A673 (cell line): ENCODE data around the gene DIP2C. TPM values are rescaled to one million over a fixed set of nuclear protein-coding genes. Genes with fewer than 3 reads are reported as not detected.

Experiments
- BruUV-seq: library from RNA; stranded (reverse); fragments of 400-500 nt; replicated peaks from 2 replicates; lab custom pipeline; 2021; lab: Mats Ljungman, UMichigan
- CTCF ChIA-PET: fragments of 300-600 bp; sonication (Branson Sonifier 250); formaldehyde crosslinking; loops from one replicate; lab custom pipeline; 2022; ENCODE audit warnings: antibody characterized with exemption; lab: Charles Lee
- POLR2A ChIA-PET: fragments of 300-600 bp; sonication (Branson Sonifier 250); formaldehyde crosslinking; loops from one replicate; lab custom pipeline; 2022; ENCODE audit warnings: antibody characterized with exemption; ENCODE audit not compliant: low non-redundant PET; lab: Charles Lee
- DNase-seq: peaks from one replicate; pipeline ENCODE4 v3.0.0-alpha.2; 2015; ENCODE audit warnings: low spot score
- H3K27ac ChIP-seq: fragments of 200-600 bp; sonication (generic); 2 replicates; pipeline ENCODE4 v1.5.1; 2016; ENCODE audit warnings: mixed run types, low read depth, mild to moderate bottlenecking, mixed read lengths, antibody characterized with exemption, low read length; ENCODE audit not compliant: poor library complexity, severe bottlenecking
- H3K27me3 ChIP-seq: fragments of 200-600 bp; sonication (generic); replicated peaks from 2 replicates; pipeline ENCODE4 v1.6.1; 2017; ENCODE audit warnings: mixed run types, low read depth, mild to moderate bottlenecking, mixed read lengths, antibody characterized with exemption, low read length; ENCODE audit not compliant: insufficient read depth, poor library complexity
- H3K36me3 ChIP-seq: fragments of 200-600 bp; sonication (generic); 2 replicates; pipeline ENCODE4 v1.6.1; 2016; ENCODE audit warnings: mixed run types, mild to moderate bottlenecking, mixed read lengths, antibody characterized with exemption, low read length; ENCODE audit not compliant: insufficient read depth, poor library complexity, severe bottlenecking
- H3K4me1 ChIP-seq: fragments of 200-600 bp; sonication (generic); 2 replicates; pipeline ENCODE4 v1.6.1; 2017; ENCODE audit warnings: mixed run types, mild to moderate bottlenecking, mixed read lengths, antibody characterized with exemption, low read length; ENCODE audit not compliant: insufficient read depth, poor library complexity, severe bottlenecking
- H3K4me3 ChIP-seq: fragments of 200-600 bp; sonication (generic); 2 replicates; pipeline ENCODE4 v1.5.1; 2016; ENCODE audit warnings: low read depth, mixed run types, mild to moderate bottlenecking, mixed read lengths, low read length; ENCODE audit not compliant: poor library complexity, severe bottlenecking
- H3K9me3 ChIP-seq: fragments of 200-600 bp; sonication (generic); 2 replicates; pipeline ENCODE4 v1.6.1; 2016; ENCODE audit warnings: mixed run types, low read depth, mild to moderate bottlenecking, mixed read lengths, antibody characterized with exemption, low read length; ENCODE audit not compliant: poor library complexity, severe bottlenecking
- EZH2 ChIP-seq: fragments of 200-600 bp; sonication (generic); IDR thresholded peaks from 2 replicates; pipeline ENCODE4 v1.6.1; 2017; ENCODE audit warnings: borderline replicate concordance, low read depth, mild to moderate bottlenecking, mixed read lengths, antibody characterized with exemption, low read length; ENCODE audit not compliant: poor library complexity, severe bottlenecking
- intact Hi-C: fragments of 100-400 bp; cut with micrococcal nuclease; formaldehyde crosslinking; loops from one replicate; pipeline ENCODE4 v1.10.0; 2022; ENCODE audit not compliant: unreplicated experiment
- total RNA-seq: library from RNA; stranded (reverse); gene quantifications from 2 replicates; pipeline ENCODE4 v1.2.3, GENCODE V29; 2021
- TF ChIP-seq, protein P1 (sequence below): fragments of 300-800, 200-600 bp; sonication (generic); conservative IDR thresholded peaks from 2 replicates; pipeline ENCODE4 v1.5.1; 2017; ENCODE audit warnings: low read depth, mild to moderate bottlenecking, antibody characterized with exemption, low read length, moderate library complexity, mixed read lengths

The DIP2C gene
- total RNA-seq, 1 experiment from 2014 or later = 13.2 TPM

DNA sequence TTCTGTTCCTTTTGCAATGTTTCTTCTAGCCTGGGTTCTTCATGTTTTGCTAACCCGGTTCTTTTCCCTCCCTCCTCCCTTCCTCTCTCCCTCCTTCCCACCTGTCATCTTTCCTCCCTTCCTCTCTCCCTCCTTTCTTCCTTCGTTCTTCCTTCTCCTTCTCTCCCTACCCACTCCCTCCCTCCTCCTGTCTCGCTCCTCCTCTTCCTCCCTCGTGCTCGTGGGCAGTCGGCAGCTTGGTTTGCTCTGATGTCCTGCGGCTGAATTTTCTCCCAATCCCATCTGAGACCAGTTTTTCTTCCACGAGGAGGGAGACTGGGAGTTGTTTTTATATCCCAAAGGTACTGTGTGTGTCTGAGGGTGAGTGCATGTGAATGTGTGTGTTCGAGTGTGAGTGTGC lies 43.6 kb upstream of the DIP2C start:
- Histone ChIP-seq H3K36me3 (no peaks in the 10 kb centered on the region), H3K27ac (no peak overlapping the region), H3K4me1 (no peaks in the 10 kb centered on the region), H3K27me3 (peaks cover 20% of the 10 kb centered on the region), H3K9me3 (no peaks in the 10 kb centered on the region), H3K4me3 (no peak overlapping the region)
- ChIA-PET POLR2A (interaction anchor here (0.7 kb wide), 1 partner anchor 208 kb away, joined by 3 read pairs; no protein-coding TSS in a partner anchor), CTCF (no interaction called here)
- intact Hi-C loops = no loop called here
- DNase-seq = no peak
- BruUV-seq = no TSS peak
- TF ChIP-seq EZH2 = no peak
- TF ChIP-seq, protein P1, sequence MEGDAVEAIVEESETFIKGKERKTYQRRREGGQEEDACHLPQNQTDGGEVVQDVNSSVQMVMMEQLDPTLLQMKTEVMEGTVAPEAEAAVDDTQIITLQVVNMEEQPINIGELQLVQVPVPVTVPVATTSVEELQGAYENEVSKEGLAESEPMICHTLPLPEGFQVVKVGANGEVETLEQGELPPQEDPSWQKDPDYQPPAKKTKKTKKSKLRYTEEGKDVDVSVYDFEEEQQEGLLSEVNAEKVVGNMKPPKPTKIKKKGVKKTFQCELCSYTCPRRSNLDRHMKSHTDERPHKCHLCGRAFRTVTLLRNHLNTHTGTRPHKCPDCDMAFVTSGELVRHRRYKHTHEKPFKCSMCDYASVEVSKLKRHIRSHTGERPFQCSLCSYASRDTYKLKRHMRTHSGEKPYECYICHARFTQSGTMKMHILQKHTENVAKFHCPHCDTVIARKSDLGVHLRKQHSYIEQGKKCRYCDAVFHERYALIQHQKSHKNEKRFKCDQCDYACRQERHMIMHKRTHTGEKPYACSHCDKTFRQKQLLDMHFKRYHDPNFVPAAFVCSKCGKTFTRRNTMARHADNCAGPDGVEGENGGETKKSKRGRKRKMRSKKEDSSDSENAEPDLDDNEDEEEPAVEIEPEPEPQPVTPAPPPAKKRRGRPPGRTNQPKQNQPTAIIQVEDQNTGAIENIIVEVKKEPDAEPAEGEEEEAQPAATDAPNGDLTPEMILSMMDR = no peak

DNA sequence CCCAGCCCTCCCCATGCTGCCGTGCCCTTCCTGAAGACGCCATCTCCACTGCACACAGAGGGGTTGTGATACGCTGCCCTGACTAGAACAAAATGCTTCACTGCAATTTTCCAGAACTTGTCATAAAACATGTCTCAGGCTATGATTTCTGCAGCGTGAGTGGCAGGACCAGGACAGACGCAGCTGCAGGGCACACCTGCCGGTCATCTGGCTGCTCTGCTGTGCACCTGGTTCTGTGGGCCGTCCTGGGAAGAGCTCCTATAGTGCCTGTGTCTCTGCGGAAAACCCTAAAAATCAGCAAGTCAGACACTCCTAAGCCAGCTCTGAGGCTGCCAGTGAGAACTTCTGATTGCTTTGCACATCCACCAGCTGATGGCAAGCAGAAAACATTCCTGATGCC lies 39.7 kb upstream of the DIP2C start:
- no TSS peak for BruUV-seq
- no peaks in the 10 kb centered on the region for H3K9me3 ChIP-seq
- no peak overlapping the region for H3K27ac ChIP-seq
- intact Hi-C loops = no loop called here
- ChIA-PET CTCF (no interaction called here), POLR2A (no interaction called here)
- no peak for DNase-seq
- H3K4me1 ChIP-seq = no peaks in the 10 kb centered on the region
- no peaks in the 10 kb centered on the region for H3K36me3 ChIP-seq
- peaks cover 18% of the 10 kb centered on the region for H3K27me3 ChIP-seq
- H3K4me3 ChIP-seq = no peak overlapping the region
- no peak for TF ChIP-seq EZH2
- TF ChIP-seq, protein P1 = no peak

- POLR2A ChIA-PET = no interaction called here
- no peaks in the 10 kb centered on the region for H3K4me1 ChIP-seq
- no TSS peak for BruUV-seq
Observed at GRCh38 chr10:728603-729002, 39.1 kb upstream of the DIP2C start.

More at GRCh38 chr10:728603-729002, 39.1 kb upstream of the DIP2C start:
- intact Hi-C loops = no loop called here
- Histone ChIP-seq H3K9me3 (no peaks in the 10 kb centered on the region), H3K27ac (no peak overlapping the region), H3K27me3 (peaks cover 11% of the 10 kb centered on the region), H3K4me3 (no peak overlapping the region), H3K36me3 (no peaks in the 10 kb centered on the region)
- DNase-seq = no peak
- no peak for TF ChIP-seq EZH2
- TF ChIP-seq, protein P1 = no peak
- CTCF ChIA-PET = no interaction called here
